Fibroblast of lung (primary cell): Measurements from ENCODE around the gene OR2T29.

Source experiments
- EZH2 ChIP-seq: IDR thresholded peaks from 2 replicates; pipeline ENCODE4 v1.5.1; 2012; ENCODE audit warnings: low read length, control low read depth, mild to moderate bottlenecking; ENCODE audit errors: missing control alignments
- TF ChIP-seq, protein P1 (sequence below), 2 donors: IDR thresholded peaks in 1 of 2; conservative IDR thresholded peaks in 1 of 2; 1 replicate in 1 of 2; 2 replicates in 1 of 2; pipeline ENCODE4 v1.5.1; 2011 to 2012; ENCODE audit warnings: low read length in 2 of 2, control low read depth in 1 of 2, inconsistent platforms in 1 of 2, low read depth in 1 of 2, mild to moderate bottlenecking in 1 of 2

DNA sequence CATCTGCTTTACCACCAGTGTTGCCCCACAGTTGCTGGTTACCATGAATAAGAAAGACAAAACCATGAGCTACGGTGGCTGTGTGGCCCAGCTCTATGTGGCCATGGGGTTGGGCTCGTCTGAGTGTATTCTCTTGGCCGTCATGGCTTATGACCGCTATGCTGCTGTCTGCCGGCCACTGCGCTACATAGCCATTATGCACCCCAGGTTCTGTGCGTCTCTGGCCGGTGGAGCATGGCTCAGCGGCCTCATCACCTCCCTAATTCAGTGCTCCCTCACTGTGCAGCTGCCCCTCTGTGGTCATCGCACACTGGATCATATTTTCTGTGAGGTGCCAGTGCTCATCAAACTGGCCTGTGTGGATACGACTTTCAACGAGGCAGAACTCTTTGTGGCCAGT is 40.7 kb downstream of the OR2T29 start:
- TF ChIP-seq, protein P1, sequence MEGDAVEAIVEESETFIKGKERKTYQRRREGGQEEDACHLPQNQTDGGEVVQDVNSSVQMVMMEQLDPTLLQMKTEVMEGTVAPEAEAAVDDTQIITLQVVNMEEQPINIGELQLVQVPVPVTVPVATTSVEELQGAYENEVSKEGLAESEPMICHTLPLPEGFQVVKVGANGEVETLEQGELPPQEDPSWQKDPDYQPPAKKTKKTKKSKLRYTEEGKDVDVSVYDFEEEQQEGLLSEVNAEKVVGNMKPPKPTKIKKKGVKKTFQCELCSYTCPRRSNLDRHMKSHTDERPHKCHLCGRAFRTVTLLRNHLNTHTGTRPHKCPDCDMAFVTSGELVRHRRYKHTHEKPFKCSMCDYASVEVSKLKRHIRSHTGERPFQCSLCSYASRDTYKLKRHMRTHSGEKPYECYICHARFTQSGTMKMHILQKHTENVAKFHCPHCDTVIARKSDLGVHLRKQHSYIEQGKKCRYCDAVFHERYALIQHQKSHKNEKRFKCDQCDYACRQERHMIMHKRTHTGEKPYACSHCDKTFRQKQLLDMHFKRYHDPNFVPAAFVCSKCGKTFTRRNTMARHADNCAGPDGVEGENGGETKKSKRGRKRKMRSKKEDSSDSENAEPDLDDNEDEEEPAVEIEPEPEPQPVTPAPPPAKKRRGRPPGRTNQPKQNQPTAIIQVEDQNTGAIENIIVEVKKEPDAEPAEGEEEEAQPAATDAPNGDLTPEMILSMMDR (conservative IDR thresholded peaks at IDR 0.05 in 1 of 2, IDR thresholded peaks at IDR 0.05 in 1 of 2; ENCODE audit: low read depth in 1 of 2, low read length in 2 of 2): no peak
- TF ChIP-seq EZH2: no peak
